GM19351 (cell line): ENCODE results near the gene GM2A.
"Not testable (repeated sequence)": the region's sequence is repeated elsewhere in the genome, so short reads cannot be mapped to it uniquely, and the experiment has no call there.

ENCODE experiments used
- ATAC-seq: cut with Tn5 transposase; IDR thresholded peaks from one replicate; pipeline ENCODE4 v1.9.1; 2021; ENCODE audit warnings: mild to moderate bottlenecking, moderate library complexity; ENCODE audit not compliant: unreplicated experiment

Gene GM2A

GRCh38 chr5:151227918-151228447 lies 25.0 kb upstream of the GM2A start:
- no peak for ATAC-seq

GRCh38 chr5:151228986-151229385 lies 24.0 kb upstream of the GM2A start:
- no peak for ATAC-seq

GRCh38 chr5:151230048-151230680 lies 22.8 kb upstream of the GM2A start:
- ATAC-seq: no peak

- no peak for ATAC-seq
Measured at GRCh38 chr5:151231359-151231758, 21.6 kb upstream of the GM2A start.

- ATAC-seq: peak; percentile 59
Measured at GRCh38 chr5:151233616-151234085, 19.3 kb upstream of the GM2A start.

GRCh38 chr5:151234476-151235238 lies 18.3 kb upstream of the GM2A start:
- ATAC-seq: peak; percentile 74

- ATAC-seq: not testable (repeated sequence)
Measured at GRCh38 chr5:151235239-151235571, 17.8 kb upstream of the GM2A start.

- ATAC-seq: no peak
Measured at GRCh38 chr5:151236888-151237287, 16.1 kb upstream of the GM2A start.

GRCh38 chr5:151237685-151238084 lies 15.3 kb upstream of the GM2A start:
- ATAC-seq: no peak

- ATAC-seq: peak; percentile 31
Measured at GRCh38 chr5:151238303-151238741, 14.7 kb upstream of the GM2A start.

GRCh38 chr5:151239237-151239861 lies 13.6 kb upstream of the GM2A start:
- ATAC-seq: peak; percentile 41

GRCh38 chr5:151240268-151240835 lies 12.6 kb upstream of the GM2A start:
- not testable (repeated sequence) for ATAC-seq

- ATAC-seq: peak; percentile 32
Measured at GRCh38 chr5:151240924-151241635, 11.9 kb upstream of the GM2A start.

GRCh38 chr5:151243127-151243526 lies 9.9 kb upstream of the GM2A start:
- no peak for ATAC-seq

- ATAC-seq: no peak
Measured at GRCh38 chr5:151243564-151243963, 9.4 kb upstream of the GM2A start.

GRCh38 chr5:151244206-151244605 lies 8.8 kb upstream of the GM2A start:
- no peak for ATAC-seq

GRCh38 chr5:151245680-151246219 lies 7.2 kb upstream of the GM2A start:
- no peak for ATAC-seq

- no peak for ATAC-seq
Measured at GRCh38 chr5:151248651-151249050, 4.3 kb upstream of the GM2A start.

GRCh38 chr5:151249281-151249680 lies 3.7 kb upstream of the GM2A start:
- ATAC-seq: no peak

- ATAC-seq: no peak
Measured at GRCh38 chr5:151250346-151251000, 2.5 kb upstream of the GM2A start.
